ENCODE data around the gene HEXIM2. TPM values are rescaled to one million over a fixed set of nuclear protein-coding genes. Genes with fewer than 3 reads are reported as not detected.

Gene HEXIM2
- total RNA-seq, 1 experiment from 2014 or later: 16.3 TPM

GRCh38 chr17:45218895-45219661, 57.4 kb downstream of the HEXIM2 start:
- no TSS peak for BruUV-seq (replicated peaks)
- peaks cover 16% of the 10 kb centered on the region for H3K36me3 Mint-ChIP-seq (ENCODE audit: insufficient read depth, unreplicated experiment)
- no peaks in the 10 kb centered on the region for H3K9me3 Mint-ChIP-seq (ENCODE audit: low read depth, unreplicated experiment)
- no peak overlapping the region for H3K27ac Mint-ChIP-seq (ENCODE audit: unreplicated experiment)
- CTCF ChIA-PET: interaction anchor here (0.5 to 3.8 kb wide), 27 partner anchors 12 to 730 kb away, joined by 3 to 66 read pairs (median 4); partner anchors contain the start of genes ACBD4, C1QL1 and HEXIM1
- no peaks in the 10 kb centered on the region for H3K4me1 Mint-ChIP-seq (ENCODE audit: low read depth, unreplicated experiment)
- intact Hi-C loops (cut with micrococcal nuclease; ENCODE audit: unreplicated experiment): loop anchor here (1.0 kb wide), 3 partner anchors 16 to 206 kb away; no protein-coding TSS in a partner anchor
- H3K27me3 Mint-ChIP-seq (ENCODE audit: unreplicated experiment): peaks cover 43% of the 10 kb centered on the region
- peak; percentile 95 for DNase-seq
- no peak overlapping the region for H3K4me3 Mint-ChIP-seq (ENCODE audit: low read depth, unreplicated experiment)
- TF ChIP-seq CTCF (IDR thresholded peaks at IDR 0.05; ENCODE audit: unreplicated experiment): peak; percentile 98

Small RNAs within 50 kb of the gene (microRNA-seq; reads per million reads assigned to microRNA genes)
- gene MIR6784: not detected

Other genes with a start within 250 kb of the HEXIM2 start
- gene GFAP, start 246.4 kb upstream of the HEXIM2 start, total RNA-seq (2022): not detected in 2 replicates
- gene KIF18B, start 214.1 kb upstream of the HEXIM2 start, total RNA-seq (2022): 72.8 and 84.6 TPM in 2 replicates
- 1.3 and 1.5 TPM in 2 replicates for gene C1QL1, start 193.6 kb upstream of the HEXIM2 start, total RNA-seq (2022)
- gene DCAKD, start 110.2 kb upstream of the HEXIM2 start, total RNA-seq (2022): 20.5 and 21.7 TPM in 2 replicates
- 185 and 216 TPM in 2 replicates for gene NMT1, start 100.6 kb upstream of the HEXIM2 start, total RNA-seq (2022)
- gene PLCD3, start 29.4 kb upstream of the HEXIM2 start, total RNA-seq (2022): 34.4 and 64.3 TPM in 2 replicates
- gene ACBD4, start 26.2 kb upstream of the HEXIM2 start, total RNA-seq (2022): 21.8 and 23.2 TPM in 2 replicates
- 57.2 and 64.7 TPM in 2 replicates for gene HEXIM1, start 13.4 kb upstream of the HEXIM2 start, total RNA-seq (2022)
- gene FMNL1, start 60.0 kb downstream of the HEXIM2 start, total RNA-seq (2022): 8.5 and 9.6 TPM in 2 replicates
- gene SPATA32, start 100.2 kb downstream of the HEXIM2 start, total RNA-seq (2022): 0.85 and 0.88 TPM in 2 replicates
- 26.7 and 33.2 TPM in 2 replicates for gene MAP3K14, start 155.1 kb downstream of the HEXIM2 start, total RNA-seq (2022)